Measurements from ENCODE around the gene MED4. TPM values are rescaled to one million over a fixed set of nuclear protein-coding genes. Genes with fewer than 3 reads are reported as not detected.

The MED4 gene
- total RNA-seq, 6 donors from 2014 or later: 23.2 to 41.8 (median 35.5) TPM

DNA sequence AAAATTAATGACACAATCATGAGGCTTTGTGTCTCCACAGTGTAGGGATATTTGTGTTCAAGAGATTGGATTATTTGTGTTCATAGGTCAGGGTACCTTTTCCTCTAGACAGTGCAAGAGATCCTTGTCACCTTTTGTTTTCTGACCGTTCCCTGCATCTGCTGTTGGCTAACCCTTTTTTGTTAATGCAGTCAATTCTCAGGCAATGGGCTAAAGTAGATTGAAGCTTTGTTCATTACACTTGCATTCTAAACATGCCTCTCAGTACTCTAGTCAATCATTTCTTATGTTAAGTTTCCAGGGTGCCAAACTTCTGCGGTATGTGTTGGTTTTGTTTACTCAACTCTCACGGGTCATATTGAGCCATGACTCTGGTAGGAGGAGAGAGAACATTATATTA, 1.8 kb upstream of the MED4 start:
- no peak for DNase-seq
- Histone ChIP-seq H3K27ac (peak overlapping the region in 1 of 4 donors; percentile 40), H3K4me1 (peaks cover 15 to 37% (median 24%) of the 10 kb centered on the region in 4 donors), H3K4me3 (no peak overlapping the region), H3K9me3 (no peaks in the 10 kb centered on the region), H3K27me3 (no peaks in the 10 kb centered on the region), H3K36me3 (no peaks in the 10 kb centered on the region)
- ATAC-seq (ENCODE audit: low FRiP score in 2 of 2): no peak
- no peak for TF ChIP-seq POLR2AphosphoS5 (IDR thresholded peaks at IDR 0.05)
- no peak for TF ChIP-seq EP300 (IDR thresholded peaks at IDR 0.05)
- 47 to 53% methylated on average over 3 of the region's 3 CpGs for WGBS, 2 donors

DNA sequence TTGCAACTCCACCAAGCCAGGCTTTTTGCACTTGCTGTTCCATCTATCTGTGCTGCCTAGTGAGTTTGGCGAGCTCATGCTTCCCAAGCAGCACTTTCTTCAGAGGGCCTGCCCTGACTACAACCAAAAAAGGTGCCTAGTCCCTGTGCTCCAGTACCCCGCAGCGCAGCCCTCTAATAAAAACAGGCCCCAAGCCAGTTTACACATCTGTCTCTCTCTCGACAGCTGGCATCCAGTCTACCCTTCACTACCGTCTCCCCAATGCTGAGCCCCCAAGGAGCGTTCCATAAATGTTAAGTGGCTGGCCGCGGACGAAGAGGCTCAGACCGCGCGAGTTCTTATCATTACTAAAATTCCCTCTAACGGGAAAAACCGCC, 512 bp downstream of the MED4 start:
- Histone ChIP-seq H3K27ac (peak overlapping the region; percentile 88 to 96 (median 90)), H3K36me3 (no peaks in the 10 kb centered on the region), H3K4me3 (peak overlapping the region; percentile 68 to 97 (median 86)), H3K4me1 (peaks cover 15 to 56% (median 30%) of the 10 kb centered on the region in 4 donors), H3K27me3 (no peaks in the 10 kb centered on the region), H3K9me3 (no peaks in the 10 kb centered on the region)
- TF ChIP-seq EP300 (IDR thresholded peaks at IDR 0.05) (no peak), CTCF (IDR thresholded peaks at IDR 0.05) (no peak), POLR2A (IDR thresholded peaks at IDR 0.05) (no peak), POLR2AphosphoS5 (IDR thresholded peaks at IDR 0.05) (no peak)
- 1 to 2% methylated on average over 12 to 13 of the region's 14 CpGs for WGBS, 2 donors
- DNase-seq (no peak), ATAC-seq (ENCODE audit: low FRiP score in 2 of 2) (peak; percentile 16 to 25)

DNA sequence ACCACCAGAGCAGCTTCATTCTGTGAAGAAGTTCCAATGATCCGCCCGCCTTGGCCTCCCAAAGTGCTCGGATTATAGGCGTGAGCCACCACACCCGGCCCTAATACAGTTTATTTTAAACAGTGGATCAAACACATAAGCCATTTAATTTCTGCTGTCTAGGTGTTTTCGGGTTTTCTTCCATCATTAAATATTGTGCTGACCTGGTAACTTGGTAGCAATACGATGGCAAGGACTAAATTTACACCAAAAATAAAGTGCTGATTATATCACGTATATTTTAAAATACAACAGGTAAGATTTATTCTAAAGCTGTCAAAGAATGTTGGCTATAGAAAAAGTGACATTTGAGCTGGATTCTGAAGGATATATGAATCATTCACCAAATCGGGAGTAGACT, 1.3 kb downstream of the MED4 start:
- Histone ChIP-seq H3K9me3 (no peaks in the 10 kb centered on the region), H3K36me3 (no peaks in the 10 kb centered on the region), H3K27ac (no peak overlapping the region), H3K27me3 (no peaks in the 10 kb centered on the region), H3K4me3 (peak overlapping the region in 3 of 4 donors; percentile 68 to 97 (median 87)), H3K4me1 (peaks cover 15 to 59% (median 30%) of the 10 kb centered on the region in 4 donors)
- ATAC-seq (ENCODE audit: low FRiP score in 2 of 2): no peak
- no peak for DNase-seq
- 76 to 81% methylated on average over 9 of the region's 9 CpGs for WGBS, 2 donors
- no peak for TF ChIP-seq POLR2A (IDR thresholded peaks at IDR 0.05)
- TF ChIP-seq EP300 (IDR thresholded peaks at IDR 0.05): no peak
- TF ChIP-seq CTCF (IDR thresholded peaks at IDR 0.05): no peak
- TF ChIP-seq POLR2AphosphoS5 (IDR thresholded peaks at IDR 0.05): no peak

GRCh38 chr13:48086272-48086671, 8.6 kb downstream of the MED4 start:
- no peak for TF ChIP-seq POLR2AphosphoS5 (IDR thresholded peaks at IDR 0.05)
- TF ChIP-seq EP300 (IDR thresholded peaks at IDR 0.05): no peak
- no peak for TF ChIP-seq CTCF (IDR thresholded peaks at IDR 0.05)
- TF ChIP-seq POLR2A (IDR thresholded peaks at IDR 0.05): no peak
- 81 to 82% methylated on average over 2 of the region's 2 CpGs for WGBS, 2 donors

GRCh38 chr13:48081739-48082138, 13.2 kb downstream of the MED4 start:
- no peak for DNase-seq
- peaks cover 28 to 93% (median 59%) of the 10 kb centered on the region in 4 donors for H3K36me3 ChIP-seq
- no peak overlapping the region for H3K27ac ChIP-seq
- no peak for TF ChIP-seq POLR2AphosphoS5 (IDR thresholded peaks at IDR 0.05)
- TF ChIP-seq POLR2A (IDR thresholded peaks at IDR 0.05): no peak
- TF ChIP-seq CTCF (IDR thresholded peaks at IDR 0.05): no peak
- TF ChIP-seq EP300 (IDR thresholded peaks at IDR 0.05): no peak
- 96% methylated on average over 4 of the region's 4 CpGs for WGBS, 2 donors
- H3K27me3 ChIP-seq: no peaks in the 10 kb centered on the region
- H3K4me3 ChIP-seq: no peak overlapping the region
- H3K4me1 ChIP-seq: no peaks in the 10 kb centered on the region
- H3K9me3 ChIP-seq: no peaks in the 10 kb centered on the region
- no peak for ATAC-seq (ENCODE audit: low FRiP score in 2 of 2)

More at GRCh38 chr13:48086272-48086671, 8.6 kb downstream of the MED4 start:
- H3K4me1 ChIP-seq: peaks cover 0 to 18% (median 4%) of the 10 kb centered on the region in 4 donors
- DNase-seq (no peak), ATAC-seq (ENCODE audit: low FRiP score in 2 of 2) (no peak)
- H3K4me3 ChIP-seq: no peak overlapping the region
- H3K9me3 ChIP-seq: no peaks in the 10 kb centered on the region
- H3K27me3 ChIP-seq: no peaks in the 10 kb centered on the region
- no peak overlapping the region for H3K27ac ChIP-seq
- H3K36me3 ChIP-seq: peaks cover 0 to 54% (median 25%) of the 10 kb centered on the region in 4 donors
